Caki2 (cell line): ENCODE data around the gene TRPV4. TPM values are rescaled to one million over a fixed set of nuclear protein-coding genes. Genes with fewer than 3 reads are reported as not detected.

Experiments
- DNase-seq: peaks from one replicate; pipeline ENCODE4 v3.0.0-alpha.2; 2015; ENCODE audit warnings: low read depth
- in situ Hi-C: cut with HindIII; loops from 2 replicates; pipeline ENCODE4 v1.10.0; 2016; ENCODE audit warnings: low sequenced_read_pairs, low pct_unique_long_range_greater_than_20kb, mixed read lengths
- total RNA-seq: library from RNA; depleted of rRNA; stranded (reverse); fragments of >200 nt; shearing (Covaris generic); gene quantifications from 2 replicates; pipeline ENCODE4 v1.2.3, GENCODE V29; 2014; ENCODE audit warnings: low replicate concordance; rRNA removed

Gene TRPV4
- total RNA-seq, 1 experiment from 2014 or later, result not detected

GRCh38 chr12:109739747-109740693 is 93.2 kb downstream of the TRPV4 start:
- no peak for DNase-seq
- in situ Hi-C loops, result no loop called here

GRCh38 chr12:109738878-109739665 is 94.1 kb downstream of the TRPV4 start:
- DNase-seq, result no peak
- in situ Hi-C loops, result no loop called here

GRCh38 chr12:109738209-109738608 is 95.0 kb downstream of the TRPV4 start:
- in situ Hi-C loops, result no loop called here

GRCh38 chr12:109737631-109738030 is 95.6 kb downstream of the TRPV4 start:
- in situ Hi-C loops, result no loop called here
- peak; percentile 10 for DNase-seq

More at GRCh38 chr12:109738209-109738608, 95.0 kb downstream of the TRPV4 start:
- DNase-seq, result no peak

- in situ Hi-C loops, result no loop called here
- no peak for DNase-seq
Observed at GRCh38 chr12:109737126-109737525, 96.1 kb downstream of the TRPV4 start.

- DNase-seq, result peak; percentile 52
- in situ Hi-C loops, result no loop called here
Observed at GRCh38 chr12:109736552-109737108, 96.6 kb downstream of the TRPV4 start.

GRCh38 chr12:109735825-109736551 is 97.2 kb downstream of the TRPV4 start:
- no peak for DNase-seq
- in situ Hi-C loops, result no loop called here

- DNase-seq, result no peak
- in situ Hi-C loops, result no loop called here
Observed at GRCh38 chr12:109735051-109735521, 98.1 kb downstream of the TRPV4 start.

GRCh38 chr12:109734219-109735000 is 98.8 kb downstream of the TRPV4 start:
- no peak for DNase-seq

More at GRCh38 chr12:109734219-109735000, 98.8 kb downstream of the TRPV4 start:
- in situ Hi-C loops, result no loop called here

Other genes with a start within 250 kb of the TRPV4 start
- gene FAM222A, start 119.6 kb downstream of the TRPV4 start, total RNA-seq, result 0.41 and 3.1 TPM in 2 replicates
- 24.2 and 25.0 TPM in 2 replicates for gene GLTP, start 47.1 kb upstream of the TRPV4 start, total RNA-seq
- gene TCHP, start 66.9 kb upstream of the TRPV4 start, total RNA-seq, result 2.0 and 5.2 TPM in 2 replicates
- 4.5 and 8.0 TPM in 2 replicates for gene GIT2, start 163.0 kb upstream of the TRPV4 start, total RNA-seq
- 5.7 and 6.7 TPM in 2 replicates for gene ANKRD13A, start 166.0 kb upstream of the TRPV4 start, total RNA-seq
- gene C12orf76, start 215.1 kb upstream of the TRPV4 start, total RNA-seq, result 3.6 and 8.6 TPM in 2 replicates